SKM-1 (cell line): ENCODE data around the gene ZC3H4.
"Not testable (repeated sequence)": the region's sequence is repeated elsewhere in the genome, so short reads cannot be mapped to it uniquely, and the experiment has no call there.

Source experiments
- DNase-seq: peaks from one replicate; lab custom pipeline; 2025; ENCODE audit not compliant: unreplicated experiment; lab: John Stamatoyannopoulos, UW

Gene ZC3H4

DNA sequence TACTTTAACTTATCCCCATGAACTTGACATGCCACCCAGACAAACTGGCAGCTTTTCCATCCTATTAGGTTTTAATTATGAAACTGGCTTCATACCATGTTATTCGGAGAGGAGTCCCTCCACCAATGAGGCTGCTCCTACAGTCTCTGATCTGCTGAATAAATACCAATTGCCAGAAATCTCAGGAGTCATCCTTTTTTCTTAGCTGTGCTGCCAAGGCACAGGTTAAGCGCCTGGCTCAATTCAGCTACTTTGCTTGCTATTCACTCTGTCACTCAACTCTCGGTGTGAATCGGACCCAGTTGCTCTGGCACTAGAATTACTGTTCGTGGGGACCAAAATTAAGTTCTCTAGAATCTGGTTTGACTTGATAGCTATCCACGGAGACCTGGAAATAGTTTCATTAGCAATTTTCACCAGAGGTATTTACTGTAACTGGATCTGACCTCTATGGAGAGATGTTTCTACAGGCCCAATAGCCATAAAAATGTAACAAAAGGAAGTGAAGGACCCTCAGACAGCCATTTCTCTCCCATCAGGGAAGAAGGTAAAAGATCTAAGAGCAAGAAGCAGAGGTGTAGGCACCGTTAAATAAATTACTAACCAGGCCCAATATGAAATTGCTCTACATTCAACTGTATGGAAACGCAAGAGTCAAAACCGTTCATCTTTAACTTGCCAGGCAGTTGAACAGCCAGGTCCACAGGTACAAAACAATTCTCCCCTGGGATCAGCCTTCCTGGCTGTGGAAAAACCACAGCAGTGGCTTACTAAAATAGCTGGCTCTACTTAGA is 5.4 kb downstream of the ZC3H4 start:
- no peak for DNase-seq

DNA sequence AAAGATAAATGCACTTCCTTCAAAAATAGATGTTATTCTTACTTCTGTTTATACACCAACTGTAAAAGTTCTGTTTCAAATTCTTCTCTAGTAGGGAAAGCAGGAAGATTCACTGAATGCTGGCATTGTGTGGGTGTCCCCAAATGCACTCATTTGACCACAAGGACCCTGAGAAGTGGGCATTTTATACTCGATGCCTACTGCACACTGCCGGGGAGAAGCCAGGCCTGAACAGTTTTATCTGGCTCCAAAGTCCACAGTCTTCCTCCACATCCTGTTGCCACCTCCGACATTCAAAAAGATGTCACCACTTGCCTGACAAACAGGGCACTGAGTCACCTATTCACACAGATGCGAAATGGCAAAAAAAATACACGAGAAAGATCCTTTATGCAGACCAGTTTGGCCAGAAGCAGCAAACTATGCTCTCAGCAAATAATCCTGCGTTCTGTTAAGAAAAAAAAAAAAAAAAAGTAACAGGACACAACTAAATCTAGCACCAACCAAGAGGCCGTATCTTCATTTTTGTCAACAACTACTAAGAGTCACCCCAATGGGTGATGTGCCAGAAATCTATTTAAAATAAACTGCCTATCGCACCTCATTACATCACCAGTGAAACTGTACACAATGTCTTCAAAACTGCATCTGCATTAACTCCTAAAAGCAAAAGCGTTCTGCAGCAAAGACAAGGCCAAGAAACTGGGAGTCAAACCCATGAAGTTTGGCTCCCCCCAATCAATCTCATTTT is 6.2 kb downstream of the ZC3H4 start:
- no peak for DNase-seq

DNA sequence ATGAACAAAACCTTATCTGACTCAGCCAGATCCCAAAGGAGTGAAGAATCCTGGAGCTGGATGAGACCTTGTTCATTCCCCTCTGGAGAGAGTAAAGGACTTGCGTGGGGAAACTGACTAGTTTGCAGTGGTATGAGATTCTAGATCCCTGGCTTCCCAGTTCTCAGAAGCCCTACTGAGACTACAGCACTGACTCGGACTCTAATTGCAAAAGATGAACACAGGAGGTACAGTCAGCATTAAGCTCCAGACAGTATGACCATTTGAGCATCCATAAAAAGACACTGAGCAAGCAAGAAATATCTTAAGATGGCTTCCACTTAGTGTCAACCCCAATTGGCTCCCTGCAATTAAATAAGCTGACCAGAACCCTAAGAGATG is 6.8 kb downstream of the ZC3H4 start:
- no peak for DNase-seq

DNA sequence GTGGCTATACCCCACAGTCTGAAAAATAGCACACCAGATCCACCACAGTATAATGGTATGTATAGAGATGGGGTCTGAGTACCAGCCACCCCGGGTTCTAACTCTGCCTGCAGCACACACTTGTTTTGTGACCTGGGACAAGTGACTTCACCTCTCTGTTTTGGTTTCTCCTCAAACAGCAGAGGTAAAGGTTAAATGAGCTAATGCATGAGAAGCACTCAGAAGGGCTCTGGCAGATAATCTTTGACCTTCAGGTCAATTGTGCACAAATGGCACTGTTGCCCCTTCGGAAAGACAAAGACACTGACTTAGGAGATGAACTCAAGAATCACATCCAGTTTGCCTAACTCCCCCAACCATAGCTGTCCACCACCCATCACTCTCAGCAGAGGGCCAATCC is 7.7 kb downstream of the ZC3H4 start:
- DNase-seq: no peak

DNA sequence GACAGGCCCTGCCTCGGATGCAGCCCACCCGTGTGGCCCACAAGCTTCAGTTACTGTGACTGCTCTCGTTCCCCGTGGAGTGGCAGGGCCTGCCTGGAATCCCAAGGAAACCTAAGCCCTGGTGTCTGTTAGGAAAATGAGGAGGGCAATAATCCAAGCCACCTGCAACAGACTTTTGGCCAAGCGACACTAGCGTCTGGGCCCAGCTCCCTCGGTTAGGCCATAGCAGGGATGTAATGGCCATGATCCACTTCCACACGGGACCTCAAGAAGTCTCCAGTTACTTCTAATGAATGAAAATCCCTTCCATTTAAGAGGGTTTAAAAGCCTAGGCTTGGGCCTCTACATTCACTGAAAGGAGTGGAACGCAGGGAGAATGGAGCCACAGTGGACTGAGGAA is 8.9 kb downstream of the ZC3H4 start:
- DNase-seq: no peak

DNA sequence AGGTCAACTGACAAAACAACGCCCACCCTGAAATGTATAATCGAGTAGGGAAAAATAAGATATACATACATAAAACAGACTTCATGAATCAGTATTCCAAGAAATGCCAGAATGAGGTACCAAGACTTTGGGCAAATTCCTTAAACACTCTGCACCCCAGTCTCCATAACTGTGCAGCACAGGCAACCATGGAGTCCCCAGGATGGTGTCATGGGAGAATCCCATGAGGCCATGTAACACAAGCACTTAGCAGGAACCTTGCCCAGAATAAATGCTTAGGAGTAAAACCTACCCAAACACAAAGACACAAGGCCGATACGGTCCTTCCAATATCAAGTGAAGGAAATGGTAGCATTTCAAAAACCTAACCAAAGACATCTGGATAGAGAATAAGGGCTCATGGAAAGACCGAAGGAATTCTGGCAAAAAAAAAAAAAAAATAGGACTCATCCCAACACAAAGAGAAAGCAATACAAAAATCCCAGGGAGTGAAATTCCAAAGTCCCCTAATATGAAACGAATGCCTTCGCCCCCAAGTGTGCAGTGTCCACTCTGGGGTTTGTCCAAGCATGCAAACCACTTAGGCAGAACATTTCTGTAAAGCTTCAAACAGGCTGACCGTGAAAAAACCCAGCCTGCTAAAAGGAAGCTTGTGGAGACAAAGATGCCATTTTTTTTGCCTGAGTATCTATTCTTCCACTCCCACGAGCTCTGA is 11.1 kb downstream of the ZC3H4 start:
- DNase-seq: no peak

DNA sequence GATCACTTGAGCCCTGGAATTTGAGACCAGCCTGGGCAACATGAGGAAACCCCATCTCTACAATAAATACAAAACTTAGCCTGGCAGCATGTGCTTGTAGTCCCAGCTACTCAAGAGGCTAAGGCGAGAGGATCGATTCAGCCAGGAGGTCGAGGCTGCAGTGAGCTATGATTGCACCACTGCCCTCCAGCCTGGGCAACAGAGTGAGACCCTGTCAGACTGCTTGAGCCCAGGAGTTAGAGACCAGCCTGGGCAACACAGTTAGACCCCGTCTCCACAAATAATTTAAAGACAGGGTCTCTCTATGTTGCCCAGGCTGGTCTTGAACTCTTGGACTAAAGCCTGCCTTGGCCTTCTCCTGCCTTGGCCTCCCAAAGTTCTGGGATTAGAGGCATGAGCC is 12.5 kb downstream of the ZC3H4 start:
- not testable (repeated sequence) for DNase-seq

DNA sequence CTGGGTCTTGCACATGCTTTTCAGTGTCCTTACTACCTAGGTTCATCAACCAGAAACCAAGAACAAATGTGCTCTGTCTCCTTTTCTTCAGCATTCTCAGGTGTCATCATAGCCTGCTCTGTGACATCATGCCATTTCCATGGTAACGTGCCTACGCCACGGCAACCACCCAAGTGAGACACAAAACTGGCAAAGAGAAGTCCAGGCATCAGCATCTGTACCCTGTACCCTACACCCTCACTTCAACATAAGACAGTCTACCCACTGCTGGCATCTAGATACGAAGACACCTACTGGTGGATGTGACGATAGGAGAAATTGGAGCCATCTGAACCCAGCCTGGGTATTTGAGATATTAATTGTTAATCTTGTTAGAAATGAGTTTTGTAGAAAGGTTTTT is 13.3 kb downstream of the ZC3H4 start:
- no peak for DNase-seq

DNA sequence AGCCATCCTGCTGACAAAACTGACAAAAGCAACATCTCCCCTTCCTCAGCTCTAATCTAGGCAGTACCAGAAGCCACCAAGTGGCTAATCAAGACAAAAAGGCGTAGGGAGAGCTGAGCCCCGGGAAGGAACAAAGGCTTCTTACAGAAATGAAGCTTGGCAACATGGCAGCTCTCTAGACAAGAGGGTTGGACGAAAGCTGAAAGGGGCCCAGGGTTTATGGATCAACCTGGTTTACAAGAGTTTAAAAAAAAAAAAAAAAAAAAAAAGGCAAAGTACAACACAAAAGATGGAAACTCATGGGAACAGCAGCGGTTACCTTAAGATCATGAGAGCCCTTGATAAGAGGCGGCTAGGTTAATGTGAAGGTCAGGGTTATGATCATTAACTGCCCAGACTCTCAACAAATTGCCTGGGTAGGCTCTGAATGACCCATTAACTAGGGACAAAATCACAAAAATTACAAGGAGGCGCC is 14.0 kb downstream of the ZC3H4 start:
- no peak for DNase-seq

DNA sequence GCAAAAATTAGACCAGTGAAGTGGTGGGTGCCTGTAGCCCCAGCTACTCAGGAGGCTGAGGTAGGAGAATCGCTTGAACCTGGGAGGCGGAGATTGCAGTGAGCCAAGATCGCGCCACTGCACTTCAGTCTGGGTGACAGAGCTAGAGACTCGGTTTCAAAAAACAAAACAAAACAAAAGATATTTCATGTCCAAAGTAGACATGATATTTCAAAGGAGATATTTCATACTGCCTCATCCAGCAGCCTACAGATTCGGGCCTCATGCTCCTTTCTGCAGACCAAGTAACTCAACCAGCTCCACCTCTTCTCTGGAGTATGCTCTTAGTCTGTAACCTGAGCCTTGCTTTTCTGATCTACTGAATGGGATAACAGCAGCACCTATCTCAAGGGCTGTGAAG is 15.0 kb downstream of the ZC3H4 start:
- DNase-seq: no peak

DNA sequence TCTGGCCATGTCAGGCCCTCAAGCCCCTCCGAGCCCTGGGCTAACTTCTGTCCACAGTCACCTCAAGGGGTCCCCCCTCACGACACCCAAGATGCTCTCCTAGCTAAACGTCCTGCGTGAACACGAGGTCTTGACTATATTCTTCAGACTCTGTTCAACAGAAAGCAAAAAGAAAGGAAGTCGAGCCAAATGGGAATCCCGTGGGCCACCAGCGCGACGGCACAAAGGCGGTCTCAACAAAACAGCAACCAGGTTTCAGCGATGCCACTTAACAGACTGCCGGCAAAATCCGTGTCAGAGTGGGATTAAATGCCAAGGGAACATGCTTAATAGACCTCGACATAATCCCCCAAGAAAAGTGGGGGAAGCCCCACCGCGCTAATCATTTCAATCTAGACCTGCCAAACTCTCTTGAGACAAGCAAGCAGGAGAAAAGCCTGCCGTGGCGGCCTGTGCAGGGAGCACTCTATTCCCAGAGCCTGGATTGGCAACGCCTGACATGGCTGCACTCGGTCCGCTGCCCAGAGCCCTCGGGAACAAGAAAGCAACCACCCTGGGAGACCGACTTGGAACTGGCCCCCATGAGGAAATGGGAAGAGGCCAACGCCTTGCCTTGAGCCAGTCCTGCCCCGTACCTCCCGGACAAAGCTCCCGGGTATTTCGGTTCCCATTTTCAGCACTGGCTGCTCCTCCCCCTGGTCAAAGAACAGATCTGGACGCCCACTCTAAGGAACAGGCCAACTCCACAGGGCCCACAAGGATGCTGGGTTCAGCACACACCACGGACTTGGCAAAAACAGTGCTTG is 16.0 kb downstream of the ZC3H4 start:
- DNase-seq: no peak

DNA sequence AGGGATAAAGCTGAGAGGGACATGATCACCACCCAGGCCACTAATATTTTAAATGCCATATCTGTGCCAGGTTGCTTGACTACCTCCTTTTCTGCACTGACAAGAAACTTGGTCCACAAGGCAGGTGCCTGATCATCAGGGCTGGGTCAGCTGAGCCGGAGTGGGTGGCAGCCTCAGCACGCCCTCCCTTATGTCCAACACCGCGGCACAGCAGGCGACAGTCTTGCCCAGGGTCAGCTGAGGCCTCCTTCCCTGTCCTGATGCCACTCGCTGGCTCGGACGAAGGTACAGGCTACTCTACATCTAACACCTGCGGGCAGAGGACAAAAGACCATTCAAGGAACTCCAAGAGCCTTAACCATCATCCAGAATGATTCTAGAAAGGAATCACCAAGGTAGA is 16.9 kb downstream of the ZC3H4 start:
- DNase-seq: no peak

DNA sequence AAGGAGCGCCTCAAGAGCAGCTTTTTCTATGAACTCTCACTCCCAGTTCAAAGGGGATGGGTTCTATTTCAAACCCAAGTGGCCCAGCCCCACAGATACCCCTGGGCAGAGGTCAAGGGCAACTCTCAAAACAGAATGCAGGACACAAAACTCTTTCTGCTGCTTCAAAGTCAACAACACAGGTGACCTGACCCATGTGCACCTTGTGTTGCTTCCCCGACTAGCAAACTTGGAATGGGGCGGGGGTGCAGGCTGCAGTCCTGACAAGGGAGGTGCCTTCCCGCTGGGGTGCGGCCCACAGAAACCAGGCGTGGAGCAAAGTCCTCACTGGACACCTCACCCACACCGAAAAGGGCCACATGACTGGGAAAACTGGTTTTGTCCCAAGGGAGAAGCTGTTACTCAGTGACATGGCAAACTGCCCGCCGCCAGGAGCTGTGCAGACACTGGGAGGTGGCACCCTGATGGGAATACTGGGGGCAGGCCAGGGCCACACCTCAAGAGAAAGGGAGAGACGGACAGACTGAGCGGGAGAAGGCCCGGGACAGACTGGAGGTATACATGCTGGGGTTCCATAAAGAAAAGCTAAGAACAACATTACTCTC is 17.4 kb downstream of the ZC3H4 start:
- DNase-seq: no peak

DNA sequence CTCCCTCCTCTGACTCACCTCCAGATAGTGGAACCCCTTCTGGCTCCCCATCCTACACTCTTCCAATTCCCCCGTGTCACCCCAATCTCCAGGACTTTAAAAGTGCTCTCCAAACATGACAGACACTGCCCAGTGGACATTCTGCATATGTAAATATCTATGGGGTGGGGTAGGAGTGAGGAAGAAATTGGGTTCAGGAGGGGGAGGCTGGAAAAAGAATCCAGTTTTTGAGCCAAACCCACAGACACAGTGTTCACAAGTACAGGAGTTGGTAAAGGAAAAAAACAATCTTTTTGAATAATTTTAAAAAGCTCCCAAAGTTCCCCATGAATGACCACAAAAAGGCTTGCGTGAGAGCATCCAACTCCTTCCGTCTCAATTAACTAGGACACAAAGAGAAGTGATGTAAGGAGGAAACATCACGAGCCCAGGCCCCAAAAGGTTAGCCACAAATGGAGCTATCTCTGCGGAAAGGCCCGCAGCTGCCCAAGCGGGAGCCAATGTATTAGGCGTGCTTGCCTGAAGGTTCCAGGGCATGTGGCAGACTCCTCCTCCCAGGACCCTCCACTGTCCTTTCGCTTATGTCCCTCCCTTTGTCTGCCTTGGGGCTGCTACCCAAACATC is 18.0 kb downstream of the ZC3H4 start:
- no peak for DNase-seq

DNA sequence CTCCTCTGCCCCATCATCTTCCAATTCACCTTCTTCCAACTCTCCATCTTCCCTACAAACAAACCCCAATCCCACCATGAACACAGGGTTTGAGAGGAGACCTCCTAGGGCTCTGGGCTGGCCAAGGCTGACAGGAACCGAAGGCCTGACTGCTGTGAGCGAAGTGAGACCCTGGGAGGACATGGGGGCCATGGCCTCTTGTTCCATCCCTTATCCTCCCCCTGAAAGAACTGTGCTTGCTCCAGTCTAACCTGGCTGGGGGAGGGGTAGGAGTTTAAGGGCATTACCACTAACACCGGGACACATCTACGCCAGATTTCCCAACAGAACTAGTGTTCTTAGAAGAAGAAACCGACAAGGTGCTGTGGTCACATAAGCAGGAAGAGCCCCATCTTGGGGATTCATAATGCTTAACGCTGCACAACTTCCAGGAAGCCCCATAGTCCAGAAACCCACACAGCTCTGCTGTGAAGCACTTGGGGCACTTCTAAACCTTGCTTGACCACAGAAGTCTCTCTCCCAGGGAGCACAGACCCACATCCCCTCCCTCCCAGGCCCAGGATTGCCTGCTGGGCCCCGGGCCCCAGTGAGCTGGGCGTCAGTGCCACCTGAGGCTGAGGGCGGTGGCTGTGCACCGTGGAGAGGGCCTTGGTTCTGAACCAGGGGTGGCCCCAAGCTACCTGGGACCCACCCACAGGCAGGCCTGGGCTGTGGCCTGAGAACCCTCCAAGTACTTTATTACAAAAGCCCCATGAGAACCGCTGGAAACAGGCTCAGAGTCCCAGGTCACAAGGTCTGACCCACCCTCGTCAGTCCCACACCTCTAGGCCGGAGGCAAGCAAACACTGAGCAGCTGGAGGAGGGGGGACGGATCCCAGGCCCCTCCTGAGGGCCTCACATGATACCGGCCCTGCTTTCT is 18.8 kb downstream of the ZC3H4 start:
- DNase-seq: no peak

DNA sequence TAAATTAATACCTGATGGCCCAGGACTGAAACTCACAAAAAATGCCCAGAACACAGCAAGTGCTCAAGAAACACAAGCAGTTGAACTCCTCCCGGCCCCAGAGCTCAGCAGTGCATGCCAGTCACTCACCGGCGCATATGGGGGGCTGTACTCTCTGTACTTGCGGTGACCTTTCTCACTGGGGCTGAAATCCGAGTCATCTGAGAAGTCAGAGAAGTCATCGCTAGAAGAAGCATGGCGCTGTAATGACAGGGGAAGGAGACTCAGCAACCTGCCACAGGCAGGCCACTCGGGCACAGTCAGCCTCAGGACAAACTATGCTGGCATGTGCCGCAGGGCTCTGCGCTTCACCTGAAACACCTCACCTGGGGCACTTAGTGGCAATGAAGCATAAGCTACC is 19.7 kb downstream of the ZC3H4 start:
- no peak for DNase-seq

DNA sequence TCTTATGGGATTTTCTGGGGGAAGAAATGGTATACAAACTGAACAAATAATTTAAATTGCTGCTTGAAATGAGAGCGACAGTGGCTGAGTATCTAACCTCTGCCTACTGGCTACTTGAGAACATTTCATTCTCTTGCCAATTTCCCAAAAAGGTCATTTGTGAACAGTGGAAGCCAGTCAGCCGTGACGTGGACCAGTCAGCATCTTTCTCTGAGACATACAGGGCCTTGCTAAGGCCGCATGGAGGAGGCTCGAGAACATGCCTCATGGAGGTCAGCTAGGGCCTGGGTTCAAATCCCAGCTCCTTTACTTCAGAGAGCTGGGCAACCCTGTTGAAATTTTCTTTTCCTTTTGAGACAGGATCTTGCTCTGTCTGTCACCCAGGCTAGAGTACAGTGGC is 20.3 kb downstream of the ZC3H4 start:
- DNase-seq: no peak

DNA sequence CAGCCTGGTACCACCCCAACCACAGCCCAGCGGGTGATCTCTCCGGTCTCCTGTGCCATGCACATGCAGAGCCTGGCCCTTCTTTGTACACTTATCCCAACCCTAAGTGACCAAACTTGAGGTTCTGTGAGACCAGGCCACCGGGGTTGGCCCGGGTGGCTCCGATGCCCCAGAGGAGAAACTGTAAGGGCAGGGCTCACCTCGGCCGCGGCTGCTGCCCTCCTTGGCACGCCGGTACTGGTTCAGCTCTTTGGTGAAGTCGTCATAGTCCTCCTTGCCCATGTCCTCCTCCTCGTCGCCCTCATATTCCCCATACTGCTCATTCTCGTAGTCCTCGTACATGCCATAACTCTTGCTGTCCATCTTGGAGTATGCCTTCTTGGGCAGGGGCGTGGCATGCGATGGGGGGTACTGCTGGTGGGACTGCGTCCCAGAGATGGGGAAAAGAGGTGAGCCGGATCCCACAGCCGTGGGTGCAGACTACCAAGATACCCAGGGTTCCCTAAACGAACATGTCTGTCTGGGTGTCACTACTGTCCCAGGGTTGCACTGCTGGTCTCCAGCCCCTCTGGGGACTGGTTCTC is 23.7 kb downstream of the ZC3H4 start:
- DNase-seq: no peak

DNA sequence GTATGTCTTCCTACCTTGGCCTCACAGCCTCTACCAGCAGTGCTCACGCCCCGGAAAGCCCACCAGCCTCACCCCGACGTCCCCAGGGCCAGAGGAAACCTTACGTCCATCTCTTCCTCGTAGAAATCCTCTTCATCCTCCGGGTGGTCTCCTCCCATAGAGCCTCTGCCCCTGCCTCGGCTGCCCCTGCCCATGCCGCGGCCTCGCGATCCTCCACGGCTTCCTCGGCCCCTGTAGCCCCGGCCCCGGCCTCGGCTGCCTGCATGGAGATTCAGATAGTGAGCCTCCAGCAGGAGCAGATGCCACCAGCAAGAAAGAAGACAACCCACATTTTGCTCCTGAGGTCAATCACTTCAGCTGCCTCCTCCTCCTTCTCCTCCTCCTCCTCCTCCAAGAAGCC is 27.3 kb downstream of the ZC3H4 start:
- DNase-seq: no peak
